ENCODE data around the gene RGL3. TPM values are rescaled to one million over a fixed set of nuclear protein-coding genes. Genes with fewer than 3 reads are reported as not detected.

RGL3 gene
- total RNA-seq, 2 experiments from 2014 or later = not detected

DNA sequence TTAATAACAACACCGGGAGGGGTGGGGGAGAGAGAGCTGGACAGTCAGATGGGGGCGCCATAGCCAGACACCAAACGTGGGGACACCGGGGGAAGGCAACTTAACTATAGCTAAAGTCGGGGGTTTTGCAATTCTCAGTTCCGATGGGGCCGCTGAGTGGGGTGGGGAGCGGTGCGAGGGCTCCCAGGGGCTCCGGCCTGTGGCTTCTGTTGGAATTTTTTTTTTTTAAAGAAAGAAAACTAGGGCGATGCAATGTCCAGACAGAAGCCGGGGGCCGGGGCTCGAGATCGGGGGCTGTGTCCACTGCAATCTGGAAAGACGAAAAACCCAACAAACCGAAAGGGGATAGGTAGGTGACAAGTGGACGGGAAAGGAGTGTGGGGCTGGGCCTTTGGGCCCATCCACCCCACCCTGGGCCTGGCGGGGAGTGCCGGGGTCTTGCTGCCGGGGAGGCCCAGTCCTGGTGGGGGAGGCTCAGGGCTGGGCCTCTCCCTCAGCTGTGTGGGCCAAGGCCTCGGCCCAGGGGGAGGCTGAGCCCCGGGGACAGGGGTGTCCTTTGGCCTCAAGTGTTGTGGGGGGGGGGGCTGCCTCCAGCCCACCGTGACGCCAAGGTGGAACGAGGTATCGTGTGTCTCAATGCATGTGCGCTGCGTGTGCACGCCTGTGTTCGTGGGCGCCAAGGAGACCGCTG lies 33.7 kb upstream of the RGL3 start:
- H3K27me3 Mint-ChIP-seq = peaks cover 7% of the 10 kb centered on the region
- DNase-seq = no peak
- H3K9me3 Mint-ChIP-seq = no peaks in the 10 kb centered on the region
- H3K36me3 Mint-ChIP-seq = peaks cover 2% of the 10 kb centered on the region
- H3K4me1 Mint-ChIP-seq = no peaks in the 10 kb centered on the region
- H3K4me3 Mint-ChIP-seq = no peak overlapping the region
- H3K27ac Mint-ChIP-seq = no peak overlapping the region

DNA sequence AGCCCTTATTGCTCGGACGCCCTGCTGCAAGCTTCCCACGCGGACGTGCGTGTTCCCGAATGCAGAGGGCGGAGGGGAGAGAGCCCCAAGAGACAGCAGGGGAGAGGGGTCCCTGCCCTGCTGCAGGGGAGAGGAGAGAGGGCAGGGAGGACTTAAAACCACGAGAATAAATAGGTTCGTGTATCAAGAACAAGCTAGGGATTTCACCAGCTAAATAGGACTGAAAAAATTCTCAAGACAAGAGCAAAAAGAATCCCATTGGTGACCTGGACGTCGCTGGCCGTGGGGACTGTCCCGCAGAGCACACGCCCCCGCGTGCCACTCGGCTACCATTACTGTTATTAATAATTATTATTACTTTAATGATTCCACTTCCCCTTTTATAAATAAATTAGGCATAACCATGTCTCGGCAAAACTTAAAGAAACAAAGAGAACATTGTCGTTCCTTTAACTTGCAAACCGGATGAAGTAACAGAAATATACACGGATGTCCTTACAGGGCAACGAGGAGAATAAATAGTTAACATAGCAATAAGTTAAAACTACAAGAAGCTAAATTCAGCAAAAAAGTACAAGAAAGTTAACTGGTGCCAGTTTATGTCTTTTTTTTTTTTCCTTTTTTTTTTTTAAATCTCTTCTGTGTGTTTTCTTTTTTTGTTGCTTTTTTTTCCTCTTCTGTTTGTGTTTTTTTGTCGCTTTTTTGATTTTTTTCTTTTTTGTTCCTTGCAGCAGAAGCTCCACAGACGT lies 32.9 kb upstream of the RGL3 start:
- Mint-ChIP-seq H3K4me3 (no peak overlapping the region), H3K27ac (no peak overlapping the region), H3K27me3 (peaks cover 7% of the 10 kb centered on the region), H3K4me1 (no peaks in the 10 kb centered on the region), H3K36me3 (peaks cover 2% of the 10 kb centered on the region), H3K9me3 (no peaks in the 10 kb centered on the region)
- DNase-seq = no peak

DNA sequence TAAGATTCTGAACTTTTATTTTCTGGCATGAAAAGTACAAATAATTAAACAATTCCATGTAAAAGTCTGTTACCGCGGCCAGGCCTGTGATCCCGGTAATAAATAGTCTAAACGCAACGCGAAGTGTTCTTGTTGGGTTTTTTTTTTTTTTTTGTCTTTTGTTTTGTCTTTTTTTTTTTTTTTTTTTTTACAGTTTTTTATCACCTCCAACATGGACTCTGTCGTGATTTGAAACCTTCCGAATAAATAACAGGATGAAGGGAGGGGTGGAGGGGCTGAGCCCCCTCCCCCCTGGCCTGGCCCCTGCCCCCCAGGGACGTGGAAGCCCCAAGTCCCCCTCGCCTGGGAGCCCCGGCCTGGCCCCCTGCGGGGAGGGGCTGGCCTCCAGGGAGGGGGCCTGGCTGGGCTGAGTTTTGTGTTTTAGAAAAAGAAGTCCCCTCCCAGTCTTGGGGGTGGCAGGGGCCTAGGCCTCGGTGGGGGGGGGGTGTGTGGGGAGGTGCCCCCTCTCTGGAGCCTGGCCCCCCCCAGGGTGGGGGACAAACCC lies 32.3 kb upstream of the RGL3 start:
- Mint-ChIP-seq H3K36me3 (peaks cover 4% of the 10 kb centered on the region), H3K27ac (no peak overlapping the region), H3K4me3 (no peak overlapping the region), H3K4me1 (no peaks in the 10 kb centered on the region), H3K9me3 (no peaks in the 10 kb centered on the region), H3K27me3 (peaks cover 7% of the 10 kb centered on the region)
- no peak for DNase-seq

DNA sequence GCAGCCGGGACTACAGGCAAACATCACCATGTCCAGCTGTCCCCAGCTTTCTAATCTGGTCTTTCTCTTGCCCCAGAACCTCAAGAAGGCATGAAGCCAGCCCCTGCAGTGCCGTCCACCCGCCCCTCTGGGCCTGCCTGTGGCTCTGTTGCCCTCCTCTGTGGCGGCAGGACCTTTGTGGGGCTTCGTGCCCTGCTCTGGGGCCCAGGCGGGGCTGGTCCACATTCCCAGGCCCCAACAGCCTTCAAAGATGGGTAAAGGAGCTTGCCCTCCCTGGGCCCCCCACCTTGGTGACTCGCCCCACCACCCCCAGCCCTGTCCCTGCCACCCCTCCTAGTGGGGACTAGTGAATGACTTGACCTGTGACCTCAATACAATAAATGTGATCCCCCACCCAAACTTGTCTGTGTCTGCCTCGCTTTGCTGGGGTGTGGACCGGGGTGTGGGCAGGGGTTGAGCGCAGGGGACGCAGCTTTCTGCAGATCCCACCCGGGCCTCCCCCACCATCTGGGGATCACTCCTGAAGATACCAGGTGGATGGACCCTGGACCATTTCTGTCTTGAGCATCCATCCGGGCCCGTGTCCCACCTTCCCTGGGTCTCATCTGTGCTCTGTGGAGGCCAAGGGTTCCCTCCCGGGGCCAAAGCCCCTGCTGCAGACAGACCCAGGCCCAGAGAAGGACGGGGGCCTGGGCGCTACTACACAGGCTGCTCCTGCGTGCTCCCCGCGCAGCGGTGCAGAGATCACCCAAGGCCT lies 31.6 kb upstream of the RGL3 start:
- Mint-ChIP-seq H3K27ac (no peak overlapping the region), H3K36me3 (peaks cover 4% of the 10 kb centered on the region), H3K4me3 (no peak overlapping the region), H3K9me3 (no peaks in the 10 kb centered on the region), H3K4me1 (no peaks in the 10 kb centered on the region), H3K27me3 (peaks cover 7% of the 10 kb centered on the region)
- DNase-seq = no peak

DNA sequence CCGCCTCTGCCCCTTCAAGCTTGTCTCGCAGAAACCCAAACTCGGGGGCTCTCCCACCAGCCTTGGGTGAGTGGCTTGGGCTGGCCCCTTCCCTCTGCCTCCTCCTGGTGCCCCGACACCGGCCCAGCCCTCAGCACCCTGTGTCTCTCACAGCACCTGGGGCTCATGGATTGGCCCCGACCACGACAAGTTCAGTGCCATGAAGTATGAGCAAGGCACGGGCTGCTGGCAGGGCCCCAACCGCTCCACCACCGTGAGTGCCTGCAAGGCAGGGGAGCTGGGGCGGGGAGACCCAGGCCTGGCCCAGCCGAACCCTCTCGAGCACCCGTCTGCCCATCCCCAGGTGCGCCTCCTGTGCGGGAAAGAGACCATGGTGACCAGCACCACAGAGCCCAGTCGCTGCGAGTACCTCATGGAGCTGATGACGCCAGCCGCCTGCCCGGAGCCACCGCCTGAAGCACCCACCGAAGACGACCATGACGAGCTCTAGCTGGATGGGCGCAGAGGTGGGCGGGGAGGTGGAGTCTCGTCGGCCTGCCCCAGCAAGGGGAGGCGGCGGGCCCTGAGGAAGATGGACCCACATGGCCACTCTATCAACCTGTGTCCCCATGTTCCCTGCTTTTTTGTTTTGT lies 29.9 kb upstream of the RGL3 start:
- H3K27ac Mint-ChIP-seq = peak overlapping the region; percentile 38
- H3K4me1 Mint-ChIP-seq = no peaks in the 10 kb centered on the region
- DNase-seq = no peak
- no peak overlapping the region for H3K4me3 Mint-ChIP-seq
- H3K27me3 Mint-ChIP-seq = peaks cover 4% of the 10 kb centered on the region
- H3K9me3 Mint-ChIP-seq = no peaks in the 10 kb centered on the region
- peaks cover 4% of the 10 kb centered on the region for H3K36me3 Mint-ChIP-seq

DNA sequence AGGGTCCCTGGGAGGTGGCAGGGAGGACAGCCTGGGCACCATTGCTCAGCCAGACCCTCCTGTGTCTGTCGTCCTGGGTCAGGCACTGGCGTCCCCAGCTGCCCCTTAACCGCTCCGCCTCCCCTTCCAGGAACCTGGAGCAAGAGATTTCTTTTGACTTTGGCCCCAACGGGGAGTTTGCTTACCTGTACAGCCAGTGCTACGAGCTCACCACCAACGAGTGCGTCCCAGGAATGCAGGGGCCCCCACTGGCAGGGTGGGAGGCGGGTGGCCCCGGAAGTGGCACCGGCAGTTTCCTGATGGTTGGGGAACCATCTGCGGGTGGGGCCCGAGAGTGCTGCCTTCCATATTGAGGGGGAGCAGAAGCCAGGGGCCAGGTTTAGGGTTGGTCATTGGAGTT lies 29.3 kb upstream of the RGL3 start:
- Mint-ChIP-seq H3K27me3 (peaks cover 2% of the 10 kb centered on the region), H3K9me3 (no peaks in the 10 kb centered on the region), H3K36me3 (peaks cover 4% of the 10 kb centered on the region)

DNA sequence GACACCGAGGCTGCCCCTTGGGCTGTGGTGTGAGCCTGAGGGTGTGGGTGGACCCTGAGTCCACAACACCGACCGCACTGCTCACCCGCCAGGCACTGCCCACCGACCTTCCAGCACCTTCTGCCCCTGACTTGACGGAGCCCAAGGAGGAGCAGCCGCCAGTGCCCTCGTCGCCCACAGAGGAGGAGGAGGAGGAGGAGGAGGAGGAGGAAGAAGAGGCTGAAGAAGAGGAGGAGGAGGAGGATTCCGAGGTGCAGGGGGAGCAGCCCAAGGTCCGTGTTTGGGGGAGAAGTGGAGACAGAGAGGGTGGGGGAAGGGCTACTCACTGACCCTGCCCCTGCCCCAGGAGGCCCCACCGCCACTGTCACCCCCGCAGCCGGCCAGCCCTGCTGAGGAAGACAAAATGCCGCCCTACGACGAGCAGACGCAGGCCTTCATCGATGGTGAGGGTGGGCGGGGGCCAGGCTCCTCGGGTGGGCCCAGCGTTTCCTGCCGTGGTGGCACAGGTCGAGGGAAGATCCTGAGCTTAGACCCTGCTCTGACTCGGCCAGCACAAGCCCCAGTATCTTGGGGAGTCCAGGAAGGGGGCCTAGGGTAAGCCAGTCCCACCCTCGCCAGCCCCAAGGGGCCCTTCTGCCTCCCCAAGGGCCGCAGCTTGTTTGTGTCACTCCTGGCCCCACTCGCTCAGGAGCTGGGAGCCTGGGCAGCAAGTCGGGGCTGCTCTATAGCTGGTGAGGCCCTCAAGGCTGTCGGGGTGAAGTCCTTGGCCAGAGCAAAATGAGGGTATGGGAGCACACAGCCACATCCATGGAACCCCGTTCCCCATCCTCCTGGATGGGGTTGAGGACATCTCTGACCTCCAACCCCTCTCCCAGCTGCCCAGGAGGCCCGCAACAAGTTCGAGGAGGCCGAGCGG lies 28.5 kb upstream of the RGL3 start:
- peaks cover 4% of the 10 kb centered on the region for H3K36me3 Mint-ChIP-seq
- no peak overlapping the region for H3K4me3 Mint-ChIP-seq
- H3K27me3 Mint-ChIP-seq = no peaks in the 10 kb centered on the region
- no peaks in the 10 kb centered on the region for H3K4me1 Mint-ChIP-seq
- H3K9me3 Mint-ChIP-seq = no peaks in the 10 kb centered on the region
- DNase-seq = no peak
- no peak overlapping the region for H3K27ac Mint-ChIP-seq

More for the DNA sequence above, 29.3 kb upstream of the RGL3 start:
- no peaks in the 10 kb centered on the region for H3K4me1 Mint-ChIP-seq
- no peak overlapping the region for H3K4me3 Mint-ChIP-seq
- H3K27ac Mint-ChIP-seq = no peak overlapping the region
- DNase-seq = no peak

DNA sequence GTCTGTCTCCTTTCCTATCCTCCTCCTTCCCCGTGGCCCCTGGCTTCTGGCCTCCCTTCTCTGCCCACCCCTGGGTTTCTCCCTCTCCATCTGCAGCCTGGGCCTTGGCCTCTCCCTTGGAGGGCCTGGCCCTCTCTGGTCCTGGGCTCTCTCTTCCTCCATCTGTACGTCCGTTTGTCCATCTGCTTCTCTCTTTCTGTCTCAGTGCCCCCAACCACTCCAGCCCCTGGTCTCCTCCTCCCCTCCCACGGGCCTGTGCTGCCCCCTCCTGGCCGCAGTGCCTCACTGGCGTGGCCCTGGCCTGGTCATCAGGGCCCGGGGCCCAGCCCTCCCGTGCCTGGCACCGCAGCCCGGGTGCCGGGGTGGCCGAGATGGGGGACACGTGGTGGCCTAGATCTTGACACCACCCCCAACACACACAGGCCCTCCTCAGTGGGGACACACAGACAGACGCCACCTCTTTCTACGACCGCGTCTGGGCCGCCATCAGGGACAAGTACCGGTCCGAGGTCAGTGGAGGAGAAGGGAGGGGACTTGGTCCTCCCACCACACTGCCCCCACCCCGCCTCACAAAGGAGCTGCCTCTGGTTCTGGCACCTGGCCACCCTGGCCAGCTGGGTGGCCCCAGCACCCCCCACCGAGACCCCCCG lies 27.7 kb upstream of the RGL3 start:
- Mint-ChIP-seq H3K27ac (no peak overlapping the region), H3K27me3 (no peaks in the 10 kb centered on the region), H3K4me3 (no peak overlapping the region), H3K9me3 (no peaks in the 10 kb centered on the region), H3K36me3 (peaks cover 5% of the 10 kb centered on the region), H3K4me1 (no peaks in the 10 kb centered on the region)
- peak; percentile 41 for DNase-seq

DNA sequence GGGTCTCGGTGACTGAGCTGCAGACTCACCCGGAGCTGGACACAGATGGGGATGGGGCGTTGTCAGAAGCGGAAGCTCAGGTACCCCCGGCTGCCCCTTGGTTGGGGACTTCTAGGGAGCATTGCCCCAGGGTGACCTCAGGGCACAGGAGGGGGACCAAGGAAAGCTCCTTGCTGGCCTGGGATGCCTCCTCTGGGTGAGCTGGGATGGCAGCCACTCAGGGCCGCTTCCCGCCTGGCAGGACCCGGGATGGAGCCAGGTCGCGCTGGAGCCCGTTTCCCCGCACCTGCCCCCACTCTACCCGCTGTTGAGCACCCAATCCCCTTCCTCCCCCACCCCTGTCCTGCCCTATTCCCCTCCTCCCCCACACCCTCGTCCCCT lies 27.1 kb upstream of the RGL3 start:
- no peak for DNase-seq
- no peaks in the 10 kb centered on the region for H3K9me3 Mint-ChIP-seq
- H3K4me3 Mint-ChIP-seq = no peak overlapping the region
- no peaks in the 10 kb centered on the region for H3K4me1 Mint-ChIP-seq
- H3K36me3 Mint-ChIP-seq = peaks cover 5% of the 10 kb centered on the region
- H3K27me3 Mint-ChIP-seq = no peaks in the 10 kb centered on the region
- no peak overlapping the region for H3K27ac Mint-ChIP-seq

DNA sequence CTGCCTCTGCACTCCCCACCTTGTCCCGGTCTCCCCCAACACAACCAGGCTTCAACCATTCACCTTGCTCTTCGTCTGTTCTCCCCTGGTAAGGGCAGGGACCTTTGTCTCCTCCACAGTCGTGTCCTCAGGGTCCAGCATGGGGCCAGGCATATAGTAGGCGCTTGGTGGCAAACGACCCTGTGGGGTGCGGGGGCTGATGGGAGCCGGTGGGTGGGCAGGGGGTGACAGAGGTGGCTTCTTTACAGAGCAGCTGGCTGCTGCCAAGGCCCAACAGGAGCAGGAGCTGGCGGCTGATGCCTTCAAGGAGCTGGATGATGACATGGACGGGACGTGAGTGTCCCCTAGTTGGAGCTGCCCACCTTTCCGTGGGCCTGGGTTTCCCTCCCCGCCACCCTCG lies 26.0 kb upstream of the RGL3 start:
- no peak overlapping the region for H3K4me3 Mint-ChIP-seq
- peaks cover 10% of the 10 kb centered on the region for H3K36me3 Mint-ChIP-seq
- H3K27ac Mint-ChIP-seq = no peak overlapping the region
- peaks cover 4% of the 10 kb centered on the region for H3K4me1 Mint-ChIP-seq
- DNase-seq = no peak
- H3K27me3 Mint-ChIP-seq = no peaks in the 10 kb centered on the region
- no peaks in the 10 kb centered on the region for H3K9me3 Mint-ChIP-seq

DNA sequence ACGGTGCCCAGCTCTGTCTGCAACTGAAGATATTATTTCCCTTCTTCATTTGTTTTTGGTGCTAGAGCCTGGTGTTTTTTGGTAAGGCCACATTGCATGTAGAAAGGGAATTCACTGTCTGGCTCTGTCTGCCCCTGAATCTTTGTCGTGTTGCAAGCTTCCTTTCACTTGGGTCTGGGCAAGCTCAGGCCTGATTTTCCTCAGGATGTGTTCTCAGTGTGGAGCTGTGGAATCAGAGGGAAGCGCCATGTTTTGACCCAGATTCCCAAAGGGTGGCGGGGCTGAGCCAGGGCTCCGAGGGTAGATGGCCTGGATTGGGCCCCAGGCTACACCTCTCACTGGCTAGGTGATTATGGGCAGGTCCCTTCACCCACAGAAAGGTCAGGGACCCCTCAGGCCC lies 24.9 kb upstream of the RGL3 start:
- DNase-seq = no peak
- Mint-ChIP-seq H3K27me3 (no peaks in the 10 kb centered on the region), H3K36me3 (peaks cover 10% of the 10 kb centered on the region), H3K27ac (no peak overlapping the region), H3K4me1 (peaks cover 4% of the 10 kb centered on the region), H3K9me3 (no peaks in the 10 kb centered on the region), H3K4me3 (no peak overlapping the region)

DNA sequence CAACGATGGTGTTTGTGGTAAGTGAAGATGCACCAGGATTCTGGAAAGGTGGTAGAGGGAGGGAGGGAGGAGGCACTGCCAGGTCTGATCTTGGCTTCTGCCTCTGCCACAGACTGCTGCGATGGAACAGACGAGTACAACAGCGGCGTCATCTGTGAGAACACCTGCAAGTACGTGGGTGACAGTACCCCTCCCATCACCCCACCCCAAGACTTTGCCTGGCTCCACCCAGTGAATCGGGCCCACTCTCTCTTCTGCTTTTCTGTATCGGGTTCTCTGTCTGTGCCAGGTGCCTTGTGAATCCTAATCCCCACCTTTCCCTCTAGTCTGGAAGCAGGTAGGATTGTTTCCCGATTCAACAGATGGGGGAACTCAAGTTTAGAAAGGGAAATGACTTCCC lies 18.8 kb upstream of the RGL3 start:
- Mint-ChIP-seq H3K4me3 (peak overlapping the region; percentile 41), H3K27ac (no peak overlapping the region), H3K4me1 (peaks cover 17% of the 10 kb centered on the region), H3K27me3 (no peaks in the 10 kb centered on the region), H3K9me3 (no peaks in the 10 kb centered on the region), H3K36me3 (peaks cover 32% of the 10 kb centered on the region)
- DNase-seq = no peak

DNA sequence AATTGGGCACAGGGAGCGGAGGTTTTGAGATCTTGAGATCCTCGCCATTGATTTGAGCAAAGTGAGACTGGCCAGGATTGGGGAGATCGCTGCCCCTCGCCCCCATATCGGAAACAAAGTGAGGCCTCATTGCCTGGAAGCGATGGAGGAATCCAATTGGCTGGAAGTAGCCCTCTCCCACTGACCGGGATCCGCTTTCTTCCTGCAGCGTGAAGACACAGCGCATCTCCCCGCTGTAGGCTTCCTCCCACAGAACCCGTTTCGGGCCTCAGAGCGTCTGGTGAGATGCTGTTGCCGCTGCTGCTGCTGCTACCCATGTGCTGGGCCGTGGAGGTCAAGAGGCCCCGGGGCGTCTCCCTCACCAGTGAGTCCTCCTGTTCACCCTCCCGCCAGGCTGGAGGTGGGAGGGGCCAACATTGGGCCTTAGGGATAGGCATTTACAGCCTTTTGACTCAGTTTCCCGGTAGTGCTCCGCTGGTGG lies 16.8 kb upstream of the RGL3 start:
- peak; percentile 22 for DNase-seq
- Mint-ChIP-seq H3K27ac (peak overlapping the region; percentile 100), H3K36me3 (peaks cover 28% of the 10 kb centered on the region), H3K4me1 (peaks cover 15% of the 10 kb centered on the region), H3K4me3 (peak overlapping the region; percentile 100), H3K27me3 (no peaks in the 10 kb centered on the region), H3K9me3 (no peaks in the 10 kb centered on the region)
